ENCODE data around the gene ELF1.

Gene ELF1

DNA sequence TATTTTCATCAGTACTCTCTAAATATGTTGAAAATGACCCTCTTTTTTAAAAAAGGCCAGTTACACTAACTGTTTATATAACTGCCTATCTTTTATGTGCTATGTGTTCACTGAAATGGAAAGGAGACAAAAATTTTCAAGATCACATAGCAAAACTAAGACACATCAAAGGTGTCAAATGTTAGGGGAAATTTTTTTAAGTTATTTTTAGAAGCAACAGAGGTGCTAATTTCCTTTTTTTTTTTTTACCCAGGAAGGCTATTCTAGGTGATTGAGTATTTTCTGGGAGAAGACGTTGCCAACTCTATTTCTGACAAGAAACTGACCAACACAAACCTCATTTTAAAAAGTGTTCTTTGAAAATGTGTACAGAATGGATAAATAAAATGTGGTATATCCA is 45.7 kb downstream of the ELF1 start:
- H3K14ac ChIP-seq (ENCODE audit: low read length) = no peak overlapping the region
- no peak overlapping the region for H4K12ac ChIP-seq (ENCODE audit: low read depth, low read length)
- H3K18ac ChIP-seq (ENCODE audit: low read length) = no peak overlapping the region
- DNase-seq = no peak
- no peak overlapping the region for H4K8ac ChIP-seq (ENCODE audit: low read depth, low read length)
- peaks cover 0 to 1% of the 10 kb centered on the region in 2 experiments for H3K4me1 ChIP-seq (ENCODE audit: control insufficient read depth in 1 of 2, insufficient read depth in 2 of 2, low read length in 2 of 2)
- H3K9ac ChIP-seq (ENCODE audit: low read length) = no peak overlapping the region
- no peak overlapping the region for H2BK5ac ChIP-seq (ENCODE audit: low read depth, low read length, poor library complexity)
- H4K91ac ChIP-seq (ENCODE audit: low read depth, low read length) = no peak overlapping the region
- no peak overlapping the region for H3K4me2 ChIP-seq (ENCODE audit: low read length)
- no peak overlapping the region for H3K4ac ChIP-seq (ENCODE audit: low read depth, low read length)
- H3K9me3 ChIP-seq (ENCODE audit: insufficient read depth, low read depth, low read length) = no peaks in the 10 kb centered on the region
- H3K4me3 ChIP-seq (ENCODE audit: low read depth, low read length) = no peak overlapping the region
- peaks cover 0 to 3% of the 10 kb centered on the region in 2 experiments for H3K36me3 ChIP-seq (ENCODE audit: control insufficient read depth in 1 of 2, insufficient read depth in 2 of 2, low read length in 2 of 2)
- no peak overlapping the region for H2AK5ac ChIP-seq (ENCODE audit: low read length)
- no peak overlapping the region for H3K27ac ChIP-seq (ENCODE audit: low read depth, low read length)
- H3K79me2 ChIP-seq (ENCODE audit: control insufficient read depth, insufficient read depth, low read length, poor library complexity) = no peaks in the 10 kb centered on the region
- no peaks in the 10 kb centered on the region for H3K79me1 ChIP-seq (ENCODE audit: low read length)
- no CpG with 5 or more reads among the region's 1 CpG for WGBS (ENCODE audit: extremely low coverage, insufficient coverage, insufficient read length)
- H2BK12ac ChIP-seq (ENCODE audit: low read length) = no peak overlapping the region
- H2AFZ ChIP-seq (ENCODE audit: insufficient read depth, low read length, poor library complexity) = no peak overlapping the region
- no peak overlapping the region for H2BK120ac ChIP-seq (ENCODE audit: insufficient read depth, low read length, poor library complexity)
- H3K27me3 ChIP-seq (ENCODE audit: insufficient read depth, low read length) = no peaks in the 10 kb centered on the region
- no peak overlapping the region for H3K23ac ChIP-seq (ENCODE audit: low read length)

DNA sequence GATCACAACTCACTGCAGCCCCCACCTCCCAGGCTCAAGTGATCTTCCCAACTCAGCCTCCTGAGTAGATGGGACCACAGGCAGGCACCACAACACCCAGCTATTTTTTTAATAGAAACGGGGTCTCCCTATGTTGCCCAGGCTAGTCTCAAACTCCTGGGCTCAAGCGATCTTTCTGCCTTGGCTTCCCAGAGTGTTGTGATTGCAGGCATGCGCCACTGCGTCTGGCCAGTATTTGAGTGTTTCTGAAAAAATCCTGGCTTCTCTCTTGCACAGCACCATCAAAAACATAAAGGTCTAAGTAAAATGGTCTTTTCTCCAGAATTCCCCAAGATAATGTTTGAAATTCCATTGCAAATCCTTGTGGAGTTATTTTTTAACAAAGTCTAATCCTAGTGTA is 47.8 kb downstream of the ELF1 start:
- no peak for DNase-seq
- WGBS (ENCODE audit: extremely low coverage, insufficient coverage, insufficient read length) = no CpG with 5 or more reads among the region's 4 CpGs
- Histone ChIP-seq H3K18ac (ENCODE audit: low read length) (no peak overlapping the region), H3K27ac (ENCODE audit: low read depth, low read length) (no peak overlapping the region), H3K79me1 (ENCODE audit: low read length) (no peaks in the 10 kb centered on the region), H4K8ac (ENCODE audit: low read depth, low read length) (no peak overlapping the region), H3K4ac (ENCODE audit: low read depth, low read length) (peak overlapping the region; percentile 62), H3K14ac (ENCODE audit: low read length) (no peak overlapping the region), H3K4me1 (ENCODE audit: control insufficient read depth in 1 of 2, insufficient read depth in 2 of 2, low read length in 2 of 2) (peaks cover 0 to 1% of the 10 kb centered on the region in 2 experiments), H2BK5ac (ENCODE audit: low read depth, low read length, poor library complexity) (no peak overlapping the region), H3K9me3 (ENCODE audit: insufficient read depth, low read depth, low read length) (no peaks in the 10 kb centered on the region), H3K79me2 (ENCODE audit: control insufficient read depth, insufficient read depth, low read length, poor library complexity) (no peaks in the 10 kb centered on the region), H3K23ac (ENCODE audit: low read length) (no peak overlapping the region), H3K36me3 (ENCODE audit: control insufficient read depth in 1 of 2, insufficient read depth in 2 of 2, low read length in 2 of 2) (no peaks in the 10 kb centered on the region), H2AFZ (ENCODE audit: insufficient read depth, low read length, poor library complexity) (no peak overlapping the region), H4K12ac (ENCODE audit: low read depth, low read length) (no peak overlapping the region), H4K91ac (ENCODE audit: low read depth, low read length) (no peak overlapping the region), H2AK5ac (ENCODE audit: low read length) (no peak overlapping the region), H3K4me3 (ENCODE audit: low read depth, low read length) (no peak overlapping the region), H3K27me3 (ENCODE audit: insufficient read depth, low read length) (no peaks in the 10 kb centered on the region), H2BK12ac (ENCODE audit: low read length) (no peak overlapping the region), H3K4me2 (ENCODE audit: low read length) (no peak overlapping the region), H3K9ac (ENCODE audit: low read length) (no peak overlapping the region), H2BK120ac (ENCODE audit: insufficient read depth, low read length, poor library complexity) (no peak overlapping the region)

DNA sequence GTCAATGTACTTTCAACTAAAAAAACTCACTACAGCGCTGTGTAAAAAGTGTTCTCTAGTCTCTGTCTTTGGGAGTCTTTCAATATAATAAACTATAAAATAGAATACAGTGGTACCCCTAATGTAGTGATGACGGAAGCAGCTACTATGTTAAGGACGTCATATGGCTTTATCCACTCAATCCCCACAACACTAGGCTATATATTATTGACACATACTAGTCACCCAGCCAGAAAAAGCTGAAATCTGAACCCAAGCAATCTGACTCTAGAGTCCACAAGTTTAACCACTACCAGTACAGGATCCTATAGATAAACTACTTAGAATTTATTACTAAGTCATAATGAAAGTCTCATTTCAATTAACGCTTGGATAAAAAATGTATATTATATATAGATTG is 48.3 kb downstream of the ELF1 start:
- no peak overlapping the region for H2BK5ac ChIP-seq (ENCODE audit: low read depth, low read length, poor library complexity)
- no peaks in the 10 kb centered on the region for H3K27me3 ChIP-seq (ENCODE audit: insufficient read depth, low read length)
- no peaks in the 10 kb centered on the region for H3K79me1 ChIP-seq (ENCODE audit: low read length)
- no peak overlapping the region for H4K91ac ChIP-seq (ENCODE audit: low read depth, low read length)
- no peak overlapping the region for H3K4me2 ChIP-seq (ENCODE audit: low read length)
- no peak overlapping the region for H2AK5ac ChIP-seq (ENCODE audit: low read length)
- H3K23ac ChIP-seq (ENCODE audit: low read length) = no peak overlapping the region
- no peak overlapping the region for H4K12ac ChIP-seq (ENCODE audit: low read depth, low read length)
- no peak overlapping the region for H4K8ac ChIP-seq (ENCODE audit: low read depth, low read length)
- no peak overlapping the region for H3K4ac ChIP-seq (ENCODE audit: low read depth, low read length)
- no peak overlapping the region for H3K9ac ChIP-seq (ENCODE audit: low read length)
- H3K18ac ChIP-seq (ENCODE audit: low read length) = no peak overlapping the region
- no peaks in the 10 kb centered on the region for H3K9me3 ChIP-seq (ENCODE audit: insufficient read depth, low read depth, low read length)
- no peak for DNase-seq
- H3K36me3 ChIP-seq (ENCODE audit: control insufficient read depth in 1 of 2, insufficient read depth in 2 of 2, low read length in 2 of 2) = no peaks in the 10 kb centered on the region
- no peak overlapping the region for H3K27ac ChIP-seq (ENCODE audit: low read depth, low read length)
- H3K14ac ChIP-seq (ENCODE audit: low read length) = no peak overlapping the region
- H2BK120ac ChIP-seq (ENCODE audit: insufficient read depth, low read length, poor library complexity) = no peak overlapping the region
- no peak overlapping the region for H3K4me3 ChIP-seq (ENCODE audit: low read depth, low read length)
- H3K79me2 ChIP-seq (ENCODE audit: control insufficient read depth, insufficient read depth, low read length, poor library complexity) = no peaks in the 10 kb centered on the region
- no peak overlapping the region for H2BK12ac ChIP-seq (ENCODE audit: low read length)
- H3K4me1 ChIP-seq (ENCODE audit: control insufficient read depth in 1 of 2, insufficient read depth in 2 of 2, low read length in 2 of 2) = no peaks in the 10 kb centered on the region
- no peak overlapping the region for H2AFZ ChIP-seq (ENCODE audit: insufficient read depth, low read length, poor library complexity)
- WGBS (ENCODE audit: extremely low coverage, insufficient coverage, insufficient read length) = no CpG with 5 or more reads among the region's 4 CpGs

DNA sequence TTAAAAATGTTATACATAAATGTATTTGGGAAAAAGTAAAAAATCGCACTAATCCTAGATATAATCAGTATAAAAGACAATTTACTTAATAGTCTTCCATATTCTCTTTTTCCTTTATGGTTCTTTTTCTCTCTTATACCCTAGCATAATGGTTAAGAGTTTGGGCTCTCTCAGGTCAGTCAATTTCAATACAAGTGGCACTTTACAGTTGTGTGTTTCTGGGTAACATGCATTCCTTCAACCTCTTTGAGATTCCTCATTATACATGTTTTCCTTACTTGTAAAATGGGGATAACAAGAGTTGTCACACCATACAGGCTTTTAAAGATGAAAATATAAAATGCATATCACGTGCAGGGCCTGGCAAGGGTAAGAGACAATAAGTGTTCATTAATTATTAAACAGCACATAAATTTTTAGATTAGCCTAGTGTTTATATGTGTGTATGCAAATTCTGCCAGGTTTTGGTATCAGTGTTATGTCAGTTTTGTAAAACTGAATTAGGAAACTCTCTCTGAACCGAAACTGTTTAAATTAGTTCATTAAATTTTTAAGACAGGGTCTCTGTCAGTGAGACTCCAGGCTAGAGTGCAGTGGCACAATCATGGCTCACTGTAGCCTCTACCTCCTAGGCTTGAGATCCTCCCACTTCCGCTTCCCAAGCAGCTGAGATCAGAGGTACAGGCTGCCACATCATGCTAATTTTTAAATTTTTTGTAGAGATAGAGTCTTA is 49.8 kb downstream of the ELF1 start:
- no peak overlapping the region for H3K14ac ChIP-seq (ENCODE audit: low read length)
- peak; percentile 33 to 58 for DNase-seq
- H3K79me2 ChIP-seq (ENCODE audit: control insufficient read depth, insufficient read depth, low read length, poor library complexity) = no peaks in the 10 kb centered on the region
- H2BK12ac ChIP-seq (ENCODE audit: low read length) = no peak overlapping the region
- no peak overlapping the region for H3K18ac ChIP-seq (ENCODE audit: low read length)
- no peak overlapping the region for H2BK5ac ChIP-seq (ENCODE audit: low read depth, low read length, poor library complexity)
- no peak overlapping the region for H3K4ac ChIP-seq (ENCODE audit: low read depth, low read length)
- peaks cover 3 to 4% of the 10 kb centered on the region in 2 experiments for H3K4me1 ChIP-seq (ENCODE audit: control insufficient read depth in 1 of 2, insufficient read depth in 2 of 2, low read length in 2 of 2)
- no peak overlapping the region for H3K27ac ChIP-seq (ENCODE audit: low read depth, low read length)
- no CpG with 5 or more reads among the region's 4 CpGs for whole genome bisulfite sequencing (ENCODE audit: extremely low coverage, insufficient coverage, insufficient read length)
- H3K4me2 ChIP-seq (ENCODE audit: low read length) = no peak overlapping the region
- H4K91ac ChIP-seq (ENCODE audit: low read depth, low read length) = no peak overlapping the region
- H2BK120ac ChIP-seq (ENCODE audit: insufficient read depth, low read length, poor library complexity) = no peak overlapping the region
- no peak overlapping the region for H3K23ac ChIP-seq (ENCODE audit: low read length)
- no peak overlapping the region for H3K9ac ChIP-seq (ENCODE audit: low read length)
- H3K4me3 ChIP-seq (ENCODE audit: low read depth, low read length) = no peak overlapping the region
- no peak overlapping the region for H2AFZ ChIP-seq (ENCODE audit: insufficient read depth, low read length, poor library complexity)
- H4K12ac ChIP-seq (ENCODE audit: low read depth, low read length) = no peak overlapping the region
- H3K27me3 ChIP-seq (ENCODE audit: insufficient read depth, low read length) = no peaks in the 10 kb centered on the region
- peaks cover 0 to 2% of the 10 kb centered on the region in 2 experiments for H3K36me3 ChIP-seq (ENCODE audit: control insufficient read depth in 1 of 2, insufficient read depth in 2 of 2, low read length in 2 of 2)
- peaks cover 3% of the 10 kb centered on the region for H3K79me1 ChIP-seq (ENCODE audit: low read length)
- no peak overlapping the region for H4K8ac ChIP-seq (ENCODE audit: low read depth, low read length)
- H2AK5ac ChIP-seq (ENCODE audit: low read length) = no peak overlapping the region
- H3K9me3 ChIP-seq (ENCODE audit: insufficient read depth, low read depth, low read length) = no peaks in the 10 kb centered on the region

Measured in trophoblast cell (in vitro differentiated cells and primary cell).